ENCODE measurements around the gene SUCLG2.

Gene SUCLG2, protein sequence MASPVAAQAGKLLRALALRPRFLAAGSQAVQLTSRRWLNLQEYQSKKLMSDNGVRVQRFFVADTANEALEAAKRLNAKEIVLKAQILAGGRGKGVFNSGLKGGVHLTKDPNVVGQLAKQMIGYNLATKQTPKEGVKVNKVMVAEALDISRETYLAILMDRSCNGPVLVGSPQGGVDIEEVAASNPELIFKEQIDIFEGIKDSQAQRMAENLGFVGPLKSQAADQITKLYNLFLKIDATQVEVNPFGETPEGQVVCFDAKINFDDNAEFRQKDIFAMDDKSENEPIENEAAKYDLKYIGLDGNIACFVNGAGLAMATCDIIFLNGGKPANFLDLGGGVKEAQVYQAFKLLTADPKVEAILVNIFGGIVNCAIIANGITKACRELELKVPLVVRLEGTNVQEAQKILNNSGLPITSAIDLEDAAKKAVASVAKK

DNA sequence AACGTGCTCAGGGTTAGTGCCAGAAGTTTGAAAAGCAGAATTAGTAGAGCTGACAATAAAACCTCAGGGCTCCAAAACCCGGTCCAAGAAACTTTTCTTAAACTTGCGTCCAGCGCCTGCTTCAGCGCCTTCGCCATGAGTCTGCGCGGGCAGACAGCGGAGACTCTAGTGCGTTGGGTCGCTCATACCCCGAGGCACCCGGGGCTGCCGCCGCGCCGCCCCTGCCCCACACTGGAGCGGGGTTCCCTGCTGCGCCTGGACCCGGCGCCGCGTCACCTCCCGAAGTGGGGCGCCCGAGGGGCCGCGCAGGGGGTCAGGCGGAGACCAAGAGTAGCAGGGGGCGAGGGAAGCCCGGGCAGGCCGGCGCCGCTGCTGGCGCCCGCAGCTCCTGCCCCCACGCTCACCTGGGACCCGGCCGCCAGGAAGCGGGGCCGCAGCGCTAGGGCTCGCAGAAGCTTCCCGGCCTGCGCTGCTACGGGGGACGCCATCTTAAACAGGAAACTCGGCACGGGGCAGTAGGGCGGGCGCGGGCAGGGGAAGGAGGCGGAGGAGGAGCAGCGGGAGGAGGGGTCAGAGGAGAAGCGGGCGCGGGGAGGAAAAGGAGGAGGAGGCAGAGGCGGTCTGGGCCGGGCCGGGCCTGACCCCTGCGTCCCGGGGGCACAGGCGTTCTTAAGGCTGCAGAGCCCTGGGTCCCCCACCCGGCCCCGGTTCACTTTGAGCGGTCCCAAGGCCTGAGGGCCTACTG is at the start of gene SUCLG2:
TSS of gene SUCLG2 (minus strand) at position 514 of the 745 bp plus-strand sequence. CDS start at position 488, 26 bp downstream.
- TF ChIP-seq, protein P1, sequence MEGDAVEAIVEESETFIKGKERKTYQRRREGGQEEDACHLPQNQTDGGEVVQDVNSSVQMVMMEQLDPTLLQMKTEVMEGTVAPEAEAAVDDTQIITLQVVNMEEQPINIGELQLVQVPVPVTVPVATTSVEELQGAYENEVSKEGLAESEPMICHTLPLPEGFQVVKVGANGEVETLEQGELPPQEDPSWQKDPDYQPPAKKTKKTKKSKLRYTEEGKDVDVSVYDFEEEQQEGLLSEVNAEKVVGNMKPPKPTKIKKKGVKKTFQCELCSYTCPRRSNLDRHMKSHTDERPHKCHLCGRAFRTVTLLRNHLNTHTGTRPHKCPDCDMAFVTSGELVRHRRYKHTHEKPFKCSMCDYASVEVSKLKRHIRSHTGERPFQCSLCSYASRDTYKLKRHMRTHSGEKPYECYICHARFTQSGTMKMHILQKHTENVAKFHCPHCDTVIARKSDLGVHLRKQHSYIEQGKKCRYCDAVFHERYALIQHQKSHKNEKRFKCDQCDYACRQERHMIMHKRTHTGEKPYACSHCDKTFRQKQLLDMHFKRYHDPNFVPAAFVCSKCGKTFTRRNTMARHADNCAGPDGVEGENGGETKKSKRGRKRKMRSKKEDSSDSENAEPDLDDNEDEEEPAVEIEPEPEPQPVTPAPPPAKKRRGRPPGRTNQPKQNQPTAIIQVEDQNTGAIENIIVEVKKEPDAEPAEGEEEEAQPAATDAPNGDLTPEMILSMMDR (IDR thresholded peaks at IDR 0.05; ENCODE audit: insufficient read depth, low read depth, low read length, missing control alignments): no peak
- peak; percentile 93 for DNase-seq (ENCODE audit: low read depth)
- peak within 1 kb of the TSS; percentile 95 for H3K4me3 ChIP-seq (ENCODE audit: low read depth, low read length)

DNA sequence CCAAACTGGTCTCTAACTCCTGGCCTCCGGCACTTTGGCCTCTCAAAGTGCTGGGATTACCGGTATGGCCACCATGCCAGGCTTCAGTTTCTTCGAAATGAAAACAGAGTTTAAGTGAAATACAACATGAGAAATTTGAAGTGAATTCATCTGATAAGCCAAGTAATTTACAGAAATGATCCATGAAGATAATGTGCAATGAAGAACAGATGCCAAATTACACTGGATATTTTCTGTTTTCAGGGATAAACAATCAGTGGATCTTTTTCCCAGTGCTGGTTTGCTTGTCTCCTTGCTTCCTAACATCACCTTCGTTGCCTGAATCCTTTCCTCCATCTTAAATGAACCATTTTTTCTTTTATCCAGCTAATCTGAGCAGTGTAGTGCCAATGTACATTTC is 46.2 kb upstream of the SUCLG2 start:
- no peak overlapping the region for H3K4me3 ChIP-seq (ENCODE audit: low read depth, low read length)
- TF ChIP-seq, protein P1 (IDR thresholded peaks at IDR 0.05; ENCODE audit: insufficient read depth, low read depth, low read length, missing control alignments): no peak
- DNase-seq (ENCODE audit: low read depth): no peak

DNA sequence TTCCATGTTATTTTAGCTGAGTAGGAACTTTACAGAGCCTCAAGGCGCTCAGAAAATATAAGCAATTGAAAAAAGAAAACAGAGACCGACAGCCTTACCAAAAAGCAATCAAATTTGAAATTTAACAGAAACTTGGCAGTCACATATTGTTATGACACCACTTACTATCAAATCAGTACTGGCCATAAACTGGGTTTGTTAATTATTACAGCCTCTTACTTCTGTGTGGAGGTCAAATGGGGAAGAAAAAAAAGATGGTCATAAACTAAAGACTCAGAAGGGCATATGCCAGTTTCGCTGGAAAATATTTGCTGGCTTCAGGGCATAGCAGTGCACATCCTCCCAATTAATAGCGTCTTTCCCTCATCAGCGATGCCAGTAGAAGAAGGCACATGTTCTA is 45.5 kb upstream of the SUCLG2 start:
- TF ChIP-seq, protein P1 (IDR thresholded peaks at IDR 0.05; ENCODE audit: insufficient read depth, low read depth, low read length, missing control alignments): no peak
- H3K4me3 ChIP-seq (ENCODE audit: low read depth, low read length): no peak overlapping the region
- DNase-seq (ENCODE audit: low read depth): no peak

DNA sequence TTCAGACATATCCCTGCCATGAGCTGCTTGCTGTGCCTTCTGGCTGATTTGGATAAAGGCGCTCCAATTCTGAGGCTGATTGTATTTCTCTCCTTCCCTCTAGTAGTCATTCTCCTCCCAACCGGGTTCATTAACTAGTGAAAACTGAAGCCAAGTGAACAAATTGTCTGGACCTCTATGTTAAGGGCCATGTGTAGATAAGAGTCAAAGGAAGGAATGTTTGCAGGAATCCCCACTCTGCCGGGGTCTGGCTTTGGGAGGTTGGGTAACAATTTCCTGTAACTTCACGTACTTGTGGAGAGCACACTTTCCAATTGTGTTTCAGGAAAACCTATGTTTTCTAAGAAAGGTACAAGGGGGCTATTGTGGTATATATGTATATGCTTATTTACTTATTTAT is 38.2 kb upstream of the SUCLG2 start:
- no peak for DNase-seq (ENCODE audit: low read depth)
- no peak overlapping the region for H3K4me3 ChIP-seq (ENCODE audit: low read depth, low read length)
- TF ChIP-seq, protein P1 (IDR thresholded peaks at IDR 0.05; ENCODE audit: insufficient read depth, low read depth, low read length, missing control alignments): no peak

DNA sequence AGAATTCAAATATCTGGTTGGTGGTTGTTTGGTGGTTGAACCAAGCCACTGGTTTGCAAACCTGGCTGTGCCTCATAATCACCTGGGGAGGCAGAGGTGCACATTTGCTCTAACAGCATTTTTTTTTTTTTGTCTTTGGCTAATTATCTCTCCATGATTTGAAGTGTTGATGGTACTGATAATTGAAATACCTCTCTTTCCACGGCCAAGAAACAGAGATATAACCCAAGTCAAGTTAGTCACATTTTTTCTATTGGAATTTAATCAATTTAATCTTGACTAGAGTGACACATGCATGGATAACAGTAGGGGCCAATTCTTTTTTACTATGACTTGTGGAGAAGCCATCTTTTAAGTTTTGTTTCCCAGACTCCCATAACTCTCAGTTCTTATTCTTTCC is 37.5 kb upstream of the SUCLG2 start:
- TF ChIP-seq, protein P1 (IDR thresholded peaks at IDR 0.05; ENCODE audit: insufficient read depth, low read depth, low read length, missing control alignments): no peak
- DNase-seq (ENCODE audit: low read depth): no peak
- H3K4me3 ChIP-seq (ENCODE audit: low read depth, low read length): no peak overlapping the region

DNA sequence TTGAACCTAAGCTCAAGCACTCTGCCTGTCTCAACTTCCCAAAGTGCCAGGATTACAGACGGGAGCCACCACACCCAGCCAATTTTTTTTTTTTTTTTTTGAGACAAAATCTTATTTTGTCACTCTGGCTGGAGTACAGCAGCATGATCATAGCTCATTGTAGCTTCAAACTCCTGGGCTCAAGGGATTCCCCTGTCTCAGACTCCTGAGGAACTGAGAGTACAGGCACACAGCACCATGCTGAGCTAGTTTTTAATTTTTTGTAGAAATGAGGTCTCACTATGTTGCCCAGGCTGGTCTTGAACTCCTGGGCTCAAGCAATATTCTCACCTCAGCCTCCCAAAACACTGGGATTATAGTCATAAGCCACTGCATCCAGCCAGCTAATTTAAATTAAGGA is 36.8 kb upstream of the SUCLG2 start:
- no peak overlapping the region for H3K4me3 ChIP-seq (ENCODE audit: low read depth, low read length)
- DNase-seq (ENCODE audit: low read depth): peak; percentile 5
- TF ChIP-seq, protein P1 (IDR thresholded peaks at IDR 0.05; ENCODE audit: insufficient read depth, low read depth, low read length, missing control alignments): no peak

Data from GM12865 (cell line).